Activated T-helper 1 cell treated with anti-CD3 and anti-CD28 coated beads, Interleukin-12 subunit alpha, Interleukin-12 subunit beta, Interleukin-2, Interleukin-4 antibody, amounts not matched to agents 30 ng/mL and 10 ng/mL and 1 ng/mL, durations not matched to agents 14 hours and 24 hours and 36 hours (primary cell): Measurements from ENCODE around the gene PCDHGA7. TPM values are rescaled to one million over a fixed set of nuclear protein-coding genes. Genes with fewer than 3 reads are reported as not detected.
"Not testable (repeated sequence)": the region's sequence is repeated elsewhere in the genome, so short reads cannot be mapped to it uniquely, and the experiment has no call there.

Experiments
- DNase-seq: peaks from one replicate; pipeline ENCODE4 v3.0.0; 2021; ENCODE audit warnings: low spot score
- H3K27ac Mint-ChIP-seq: one replicate; pipeline ENCODE4 v1.8.0; 2021; ENCODE audit warnings: mild to moderate bottlenecking, mixed read lengths
- H3K27me3 Mint-ChIP-seq: one replicate; pipeline ENCODE4 v1.8.0; 2022; ENCODE audit warnings: mild to moderate bottlenecking, moderate library complexity, mixed read lengths; ENCODE audit not compliant: insufficient read depth
- H3K36me3 Mint-ChIP-seq: one replicate; pipeline ENCODE4 v1.8.0; 2021; ENCODE audit warnings: low read depth, mixed read lengths
- H3K4me1 Mint-ChIP-seq: one replicate; pipeline ENCODE4 v1.8.0; 2021; ENCODE audit warnings: low read depth, mixed read lengths
- H3K4me3 Mint-ChIP-seq: one replicate; pipeline ENCODE4 v1.8.0; 2021; ENCODE audit warnings: mild to moderate bottlenecking, moderate library complexity, mixed read lengths
- H3K9me3 Mint-ChIP-seq: one replicate; pipeline ENCODE4 v1.8.0; 2021; ENCODE audit warnings: mixed read lengths
- intact Hi-C: fragments of 100-400 bp; cut with micrococcal nuclease; formaldehyde crosslinking; loops from one replicate; pipeline ENCODE4 v1.15.1; 2024
- total RNA-seq: library from RNA; stranded (reverse); gene quantifications from 2 replicates; pipeline ENCODE4 v1.2.3, GENCODE V29; 2022

The PCDHGA7 gene
- total RNA-seq, 1 donor from 2014 or later = 0.16 TPM

DNA sequence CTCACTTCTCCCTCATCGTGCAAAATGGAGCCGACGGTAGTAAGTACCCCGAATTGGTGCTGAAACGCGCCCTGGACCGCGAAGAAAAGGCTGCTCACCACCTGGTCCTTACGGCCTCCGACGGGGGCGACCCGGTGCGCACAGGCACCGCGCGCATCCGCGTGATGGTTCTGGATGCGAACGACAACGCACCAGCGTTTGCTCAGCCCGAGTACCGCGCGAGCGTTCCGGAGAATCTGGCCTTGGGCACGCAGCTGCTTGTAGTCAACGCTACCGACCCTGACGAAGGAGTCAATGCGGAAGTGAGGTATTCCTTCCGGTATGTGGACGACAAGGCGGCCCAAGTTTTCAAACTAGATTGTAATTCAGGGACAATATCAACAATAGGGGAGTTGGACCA is 48.7 kb downstream of the PCDHGA7 start:
- Mint-ChIP-seq H3K4me3 (peak overlapping the region; percentile 73), H3K9me3 (peaks cover 32% of the 10 kb centered on the region), H3K27ac (no peak overlapping the region), H3K4me1 (no peaks in the 10 kb centered on the region), H3K36me3 (no peaks in the 10 kb centered on the region), H3K27me3 (peaks cover 16% of the 10 kb centered on the region)
- DNase-seq = no peak
- intact Hi-C loops = no loop called here

DNA sequence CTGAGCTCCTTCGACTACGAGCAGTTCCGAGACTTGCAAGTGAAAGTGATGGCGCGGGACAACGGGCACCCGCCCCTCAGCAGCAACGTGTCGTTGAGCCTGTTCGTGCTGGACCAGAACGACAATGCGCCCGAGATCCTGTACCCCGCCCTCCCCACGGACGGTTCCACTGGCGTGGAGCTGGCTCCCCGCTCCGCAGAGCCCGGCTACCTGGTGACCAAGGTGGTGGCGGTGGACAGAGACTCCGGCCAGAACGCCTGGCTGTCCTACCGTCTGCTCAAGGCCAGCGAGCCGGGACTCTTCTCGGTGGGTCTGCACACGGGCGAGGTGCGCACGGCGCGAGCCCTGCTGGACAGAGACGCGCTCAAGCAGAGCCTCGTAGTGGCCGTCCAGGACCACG is 49.8 kb downstream of the PCDHGA7 start:
- H3K4me1 Mint-ChIP-seq, H3K4me3 Mint-ChIP-seq, H3K36me3 Mint-ChIP-seq, DNase-seq, H3K27ac Mint-ChIP-seq, intact Hi-C loops: not testable (repeated sequence)
- Mint-ChIP-seq H3K9me3 (peaks cover 32% of the 10 kb centered on the region), H3K27me3 (peaks cover 16% of the 10 kb centered on the region)

- DNase-seq, H3K4me1 Mint-ChIP-seq, H3K27ac Mint-ChIP-seq, H3K36me3 Mint-ChIP-seq, intact Hi-C loops, H3K4me3 Mint-ChIP-seq: not testable (repeated sequence)
- peaks cover 32% of the 10 kb centered on the region for H3K9me3 Mint-ChIP-seq
- H3K27me3 Mint-ChIP-seq = peaks cover 16% of the 10 kb centered on the region
Observed at GRCh38 chr5:141432726-141433125, 50.2 kb downstream of the PCDHGA7 start.

DNA sequence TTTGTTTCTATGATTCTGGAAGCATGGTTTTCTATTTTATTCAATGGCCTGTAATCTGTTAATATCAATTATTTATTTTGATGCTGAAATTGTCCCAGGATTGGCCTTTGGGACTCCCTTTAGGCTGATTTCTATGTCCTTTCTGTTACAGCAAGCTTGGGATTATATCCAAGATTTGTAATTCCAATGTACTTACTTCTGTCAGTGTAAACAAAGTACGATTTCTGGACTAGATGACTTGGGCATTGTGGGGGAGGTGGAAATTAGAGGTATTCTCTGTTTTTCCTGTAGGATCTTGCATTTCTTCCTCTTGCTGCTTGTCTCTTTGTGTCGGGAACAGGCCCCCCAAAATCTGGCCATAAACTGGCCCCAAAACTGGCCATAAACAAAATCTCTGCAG is 51.5 kb downstream of the PCDHGA7 start:
- intact Hi-C loops = loop anchor here (2.0 kb wide), 1 partner anchor 33 kb away; no protein-coding TSS in a partner anchor
- Mint-ChIP-seq H3K27ac (no peak overlapping the region), H3K4me3 (no peak overlapping the region), H3K9me3 (peaks cover 26% of the 10 kb centered on the region), H3K4me1 (no peaks in the 10 kb centered on the region), H3K36me3 (no peaks in the 10 kb centered on the region), H3K27me3 (peaks cover 12% of the 10 kb centered on the region)
- DNase-seq = no peak

Other genes with a start within 250 kb of the PCDHGA7 start
- gene PCDHB5, start 247.5 kb upstream of the PCDHGA7 start, total RNA-seq = not detected in 2 replicates
- not detected in 2 replicates for gene PCDHB6, start 232.7 kb upstream of the PCDHGA7 start, total RNA-seq
- not detected in 2 replicates for gene PCDHB7, start 210.1 kb upstream of the PCDHGA7 start, total RNA-seq
- gene PCDHB8, start 205.0 kb upstream of the PCDHGA7 start, total RNA-seq = not detected in 2 replicates
- not detected in 2 replicates for gene PCDHB16, start 200.4 kb upstream of the PCDHGA7 start, total RNA-seq
- gene PCDHB9, start 195.6 kb upstream of the PCDHGA7 start, total RNA-seq = not detected in 2 replicates
- gene PCDHB10, start 190.4 kb upstream of the PCDHGA7 start, total RNA-seq = not detected in 2 replicates
- gene PCDHB11, start 183.1 kb upstream of the PCDHGA7 start, total RNA-seq = not detected in 2 replicates
- gene PCDHB12, start 174.0 kb upstream of the PCDHGA7 start, total RNA-seq = not detected in 2 replicates
- gene PCDHB13, start 168.8 kb upstream of the PCDHGA7 start, total RNA-seq = not detected in 2 replicates
- not detected in 2 replicates for gene PCDHB14, start 159.4 kb upstream of the PCDHGA7 start, total RNA-seq
- not detected in 2 replicates for gene PCDHB15, start 137.3 kb upstream of the PCDHGA7 start, total RNA-seq
- gene SLC25A2, start 78.7 kb upstream of the PCDHGA7 start, total RNA-seq = 0.20 and 0.57 TPM in 2 replicates
- 71.6 and 73.7 TPM in 2 replicates for gene TAF7, start 62.0 kb upstream of the PCDHGA7 start, total RNA-seq
- gene PCDHGA1, start 52.2 kb upstream of the PCDHGA7 start, total RNA-seq = 0.10 TPM in 2 replicates
- gene PCDHGA2, start 44.0 kb upstream of the PCDHGA7 start, total RNA-seq = 0.08 and 0.17 TPM in 2 replicates
- 0.10 TPM in 1 of 2 replicates, not detected in the other for gene PCDHGA3, start 38.9 kb upstream of the PCDHGA7 start, total RNA-seq
- gene PCDHGB1, start 32.6 kb upstream of the PCDHGA7 start, total RNA-seq = 0.18 and 0.32 TPM in 2 replicates
- 0.21 and 0.44 TPM in 2 replicates for gene PCDHGA4, start 27.7 kb upstream of the PCDHGA7 start, total RNA-seq
- 0.47 and 0.93 TPM in 2 replicates for gene PCDHGB2, start 22.7 kb upstream of the PCDHGA7 start, total RNA-seq
- gene PCDHGA5, start 18.6 kb upstream of the PCDHGA7 start, total RNA-seq = 0.24 and 0.31 TPM in 2 replicates
- 0.47 and 0.66 TPM in 2 replicates for gene PCDHGB3, start 12.5 kb upstream of the PCDHGA7 start, total RNA-seq
- 0.16 and 0.42 TPM in 2 replicates for gene PCDHGA6, start 8.9 kb upstream of the PCDHGA7 start, total RNA-seq
- gene PCDHGB4, start 5.0 kb downstream of the PCDHGA7 start, total RNA-seq = 0.18 and 0.27 TPM in 2 replicates
- gene PCDHGA8, start 9.9 kb downstream of the PCDHGA7 start, total RNA-seq = 0.03 TPM in 1 of 2 replicates, not detected in the other
- gene PCDHGB5, start 15.2 kb downstream of the PCDHGA7 start, total RNA-seq = 0.56 and 0.83 TPM in 2 replicates
- 0.21 and 0.39 TPM in 2 replicates for gene PCDHGA9, start 20.0 kb downstream of the PCDHGA7 start, total RNA-seq
- 0.12 and 0.18 TPM in 2 replicates for gene PCDHGB6, start 25.3 kb downstream of the PCDHGA7 start, total RNA-seq
- gene PCDHGA10, start 30.2 kb downstream of the PCDHGA7 start, total RNA-seq = 0.10 and 0.13 TPM in 2 replicates
- gene PCDHGB7, start 34.9 kb downstream of the PCDHGA7 start, total RNA-seq = 0.13 TPM in 1 of 2 replicates, not detected in the other
- 0.16 and 0.24 TPM in 2 replicates for gene PCDHGA11, start 38.3 kb downstream of the PCDHGA7 start, total RNA-seq
- 0.18 TPM in 1 of 2 replicates, not detected in the other for gene PCDHGA12, start 47.8 kb downstream of the PCDHGA7 start, total RNA-seq
- 0.31 and 0.32 TPM in 2 replicates for gene PCDHGC3, start 93.2 kb downstream of the PCDHGA7 start, total RNA-seq
- not detected in 2 replicates for gene PCDHGC4, start 102.3 kb downstream of the PCDHGA7 start, total RNA-seq
- not detected in 2 replicates for gene PCDHGC5, start 106.3 kb downstream of the PCDHGA7 start, total RNA-seq
- 221 and 234 TPM in 2 replicates for gene DIAPH1, start 236.3 kb downstream of the PCDHGA7 start, total RNA-seq